ENCODE results near the gene SRA1. TPM values are rescaled to one million over a fixed set of nuclear protein-coding genes. Genes with fewer than 3 reads are reported as not detected.
"Not testable (repeated sequence)": the region's sequence is repeated elsewhere in the genome, so short reads cannot be mapped to it uniquely, and the experiment has no call there.

SRA1 gene
- total RNA-seq (2014; rRNA removed; shearing (Covaris generic)) = 41.6 and 46.2 TPM in 2 replicates
- polyA plus RNA-seq (2016; fragmentation: Nextera tagmentation; extraction: Ambion mirVana) = 90.6 and 91.2 TPM in 2 replicates

- Histone ChIP-seq H3K36me3 (ENCODE audit: low read depth) (0 out of 2 replicates have a peak, but pooled peaks cover 11% of the 10 kb centered on the region), H3K27ac (peak within 1 kb of the TSS; percentile 84), H2AFZ (peak within 1 kb of the TSS; percentile 69), H3K9ac (peak within 1 kb of the TSS; percentile 98), H3K4me2 (ENCODE audit: unreplicated experiment) (peak within 1 kb of the TSS; percentile 94), H3F3A (ENCODE audit: insufficient read depth) (peaks cover 34% of the 10 kb centered on the region), H3K4me3 (peak within 1 kb of the TSS; percentile 86), H3K79me2 (ENCODE audit: insufficient read depth) (peaks cover 50% of the 10 kb centered on the region), H3K9me3 (ENCODE audit: low read depth) (no peaks in the 10 kb centered on the region), H3K4me1 (ENCODE audit: insufficient read depth) (peaks cover 31% of the 10 kb centered on the region), H3K9me2 (ENCODE audit: insufficient read depth) (no peaks in the 10 kb centered on the region), H4K20me1 (ENCODE audit: insufficient read depth) (0 out of 2 replicates have a peak, but pooled peaks cover 8% of the 10 kb centered on the region), H3K27me3 (replicated peaks; ENCODE audit: insufficient read depth) (no peaks in the 10 kb centered on the region)
- WGBS, 2 experiments (ENCODE audit: low coverage in 1 of 2, low lambda C conversion rate in 2 of 2, missing lambda C conversion rate in 2 of 2) = 1 to 3% methylated on average over 44 to 46 of the region's 46 CpGs
- no peak for TF ChIP-seq EZH2 (IDR thresholded peaks at IDR 0.05; ENCODE audit: insufficient read depth, poor library complexity, severe bottlenecking)
- no peak for TF ChIP-seq EZH2phosphoT487 (IDR thresholded peaks at IDR 0.05; ENCODE audit: insufficient read depth, low read depth)
- in situ Hi-C loops (cut with MboI) = no loop called here
- DNase-seq = peak; percentile 96
Observed at GRCh38 chr5:140557136-140557805, at the start of gene SRA1. SRA1 (minus strand) TSS chr5:140557473; CDS start chr5:140557452, 21 bp downstream.

- no peak overlapping the region for H3K27ac ChIP-seq
- peaks cover 11% of the 10 kb centered on the region for H3K4me1 ChIP-seq (ENCODE audit: insufficient read depth)
- no peak overlapping the region for H3K4me2 ChIP-seq (ENCODE audit: unreplicated experiment)
- no peak overlapping the region for H2AFZ ChIP-seq
- DNase-seq = peak; percentile 17
- no peaks in the 10 kb centered on the region for H3K9me2 ChIP-seq (ENCODE audit: insufficient read depth)
- WGBS, 2 experiments (ENCODE audit: low coverage in 1 of 2, low lambda C conversion rate in 2 of 2, missing lambda C conversion rate in 2 of 2) = 64 to 77% methylated on average over 2 of the region's 2 CpGs
- no peaks in the 10 kb centered on the region for H3K9me3 ChIP-seq (ENCODE audit: low read depth)
- peaks cover 7% of the 10 kb centered on the region; the same call in 1 of the 2 replicates for H3F3A ChIP-seq (ENCODE audit: insufficient read depth)
- H3K79me2 ChIP-seq (ENCODE audit: insufficient read depth) = no peaks in the 10 kb centered on the region
- no peak overlapping the region for H3K4me3 ChIP-seq
- in situ Hi-C loops (cut with MboI) = no loop called here
- no peak for TF ChIP-seq EZH2phosphoT487 (IDR thresholded peaks at IDR 0.05; ENCODE audit: insufficient read depth, low read depth)
- TF ChIP-seq EZH2 (IDR thresholded peaks at IDR 0.05; ENCODE audit: insufficient read depth, poor library complexity, severe bottlenecking) = no peak
- no peak overlapping the region for H3K9ac ChIP-seq
- no peaks in the 10 kb centered on the region for H3K27me3 ChIP-seq (replicated peaks; ENCODE audit: insufficient read depth)
- no peaks in the 10 kb centered on the region for H4K20me1 ChIP-seq (ENCODE audit: insufficient read depth)
- H3K36me3 ChIP-seq (ENCODE audit: low read depth) = no peaks in the 10 kb centered on the region
Observed at GRCh38 chr5:140607031-140607430, 49.8 kb upstream of the SRA1 start.

- no peak overlapping the region for H2AFZ ChIP-seq
- 48 to 57% methylated on average over 3 of the region's 3 CpGs for WGBS, 2 experiments (ENCODE audit: low coverage in 1 of 2, low lambda C conversion rate in 2 of 2, missing lambda C conversion rate in 2 of 2)
- in situ Hi-C loops (cut with MboI) = no loop called here
- H4K20me1 ChIP-seq (ENCODE audit: insufficient read depth) = no peaks in the 10 kb centered on the region
- peaks cover 11% of the 10 kb centered on the region for H3K4me1 ChIP-seq (ENCODE audit: insufficient read depth)
- H3F3A ChIP-seq (ENCODE audit: insufficient read depth) = peaks cover 7% of the 10 kb centered on the region; the same call in 1 of the 2 replicates
- no peak for TF ChIP-seq EZH2 (IDR thresholded peaks at IDR 0.05; ENCODE audit: insufficient read depth, poor library complexity, severe bottlenecking)
- TF ChIP-seq EZH2phosphoT487 (IDR thresholded peaks at IDR 0.05; ENCODE audit: insufficient read depth, low read depth) = no peak
- H3K36me3 ChIP-seq (ENCODE audit: low read depth) = no peaks in the 10 kb centered on the region
- no peak overlapping the region for H3K27ac ChIP-seq
- H3K9ac ChIP-seq = no peak overlapping the region
- H3K9me2 ChIP-seq (ENCODE audit: insufficient read depth) = no peaks in the 10 kb centered on the region
- no peak overlapping the region for H3K4me2 ChIP-seq (ENCODE audit: unreplicated experiment)
- DNase-seq = no peak
- no peaks in the 10 kb centered on the region for H3K27me3 ChIP-seq (replicated peaks; ENCODE audit: insufficient read depth)
- H3K4me3 ChIP-seq = no peak overlapping the region
- H3K9me3 ChIP-seq (ENCODE audit: low read depth) = no peaks in the 10 kb centered on the region
- no peaks in the 10 kb centered on the region for H3K79me2 ChIP-seq (ENCODE audit: insufficient read depth)
Observed at GRCh38 chr5:140605879-140606278, 48.6 kb upstream of the SRA1 start.

GRCh38 chr5:140603734-140604133 lies 46.5 kb upstream of the SRA1 start:
- WGBS, 2 experiments (ENCODE audit: low coverage in 1 of 2, low lambda C conversion rate in 2 of 2, missing lambda C conversion rate in 2 of 2) = 84 to 95% methylated on average over 2 of the region's 2 CpGs
- DNase-seq = no peak

GRCh38 chr5:140603446-140603698 lies 46.1 kb upstream of the SRA1 start:
- H3K36me3 ChIP-seq (ENCODE audit: low read depth); H3K9me3 ChIP-seq (ENCODE audit: low read depth); in situ Hi-C loops (cut with MboI); H3K4me3 ChIP-seq; H3K9ac ChIP-seq; H2AFZ ChIP-seq; H3K4me2 ChIP-seq (ENCODE audit: unreplicated experiment); DNase-seq; H4K20me1 ChIP-seq (ENCODE audit: insufficient read depth); H3K9me2 ChIP-seq (ENCODE audit: insufficient read depth); H3K79me2 ChIP-seq (ENCODE audit: insufficient read depth); H3K27me3 ChIP-seq (replicated peaks; ENCODE audit: insufficient read depth); H3F3A ChIP-seq (ENCODE audit: insufficient read depth); H3K27ac ChIP-seq; H3K4me1 ChIP-seq (ENCODE audit: insufficient read depth): not testable (repeated sequence)
- 87 to 89% methylated on average over 4 of the region's 4 CpGs for WGBS, 2 experiments (ENCODE audit: low coverage in 1 of 2, low lambda C conversion rate in 2 of 2, missing lambda C conversion rate in 2 of 2)

More at GRCh38 chr5:140603734-140604133, 46.5 kb upstream of the SRA1 start:
- H3K4me3 ChIP-seq = no peak overlapping the region
- H3K9me2 ChIP-seq (ENCODE audit: insufficient read depth) = no peaks in the 10 kb centered on the region
- in situ Hi-C loops (cut with MboI) = no loop called here
- peaks cover under 1% of the 10 kb centered on the region for H3K4me1 ChIP-seq (ENCODE audit: insufficient read depth)
- H3F3A ChIP-seq (ENCODE audit: insufficient read depth) = peaks cover 7% of the 10 kb centered on the region; the same call in 1 of the 2 replicates
- H3K36me3 ChIP-seq (ENCODE audit: low read depth) = no peaks in the 10 kb centered on the region
- H4K20me1 ChIP-seq (ENCODE audit: insufficient read depth) = no peaks in the 10 kb centered on the region
- no peak overlapping the region for H2AFZ ChIP-seq
- no peak overlapping the region for H3K9ac ChIP-seq
- H3K9me3 ChIP-seq (ENCODE audit: low read depth) = no peaks in the 10 kb centered on the region
- no peak overlapping the region for H3K27ac ChIP-seq
- H3K79me2 ChIP-seq (ENCODE audit: insufficient read depth) = no peaks in the 10 kb centered on the region
- H3K4me2 ChIP-seq (ENCODE audit: unreplicated experiment) = no peak overlapping the region
- no peaks in the 10 kb centered on the region for H3K27me3 ChIP-seq (replicated peaks; ENCODE audit: insufficient read depth)
- TF ChIP-seq EZH2phosphoT487 (IDR thresholded peaks at IDR 0.05; ENCODE audit: insufficient read depth, low read depth) (no peak), EZH2 (IDR thresholded peaks at IDR 0.05; ENCODE audit: insufficient read depth, poor library complexity, severe bottlenecking) (no peak)
